Activated T-cell treated with anti-CD3 and anti-CD28 coated beads, Interleukin-2, amount 50 U/mL, for 72 hours (primary cell): Measurements from ENCODE around the gene LTBP1. TPM values are rescaled to one million over a fixed set of nuclear protein-coding genes. Genes with fewer than 3 reads are reported as not detected.
"Not testable (repeated sequence)": the region's sequence is repeated elsewhere in the genome, so short reads cannot be mapped to it uniquely, and the experiment has no call there.

ENCODE experiments used
- ATAC-seq, 2 donors: fragments of 150-1000 bp; cut with Tn5 transposase; replicated peaks in 1 of 2; 2 replicates each; pipeline ENCODE4 v1.10.0; 2021; ENCODE audit warnings: moderate library complexity in 2 of 2, mild to moderate bottlenecking in 1 of 2
- DNase-seq, 2 donors: peaks; one replicate each; pipeline ENCODE4 v3.0.0; 2021 to 2022; ENCODE audit warnings: mixed read lengths in 1 of 2
- H3K27ac Mint-ChIP-seq: one replicate; pipeline ENCODE4 v1.8.0; 2022; ENCODE audit warnings: mild to moderate bottlenecking, moderate library complexity, mixed read lengths
- H3K27me3 Mint-ChIP-seq: one replicate; pipeline ENCODE4 v1.8.0; 2022; ENCODE audit warnings: low read depth, mixed read lengths
- H3K36me3 Mint-ChIP-seq, 2 donors: one replicate each; pipeline ENCODE4 v1.8.0; 2022; ENCODE audit warnings: mixed read lengths in 2 of 2, mild to moderate bottlenecking in 1 of 2; ENCODE audit not compliant: insufficient read depth in 2 of 2
- H3K4me1 Mint-ChIP-seq: one replicate; pipeline ENCODE4 v1.8.0; 2022; ENCODE audit warnings: low read depth, mixed read lengths
- H3K4me3 Mint-ChIP-seq, 2 donors: one replicate each; pipeline ENCODE4 v1.8.0; 2022; ENCODE audit warnings: mild to moderate bottlenecking in 2 of 2, mixed read lengths in 2 of 2, moderate library complexity in 2 of 2
- H3K9me3 Mint-ChIP-seq, 2 donors: one replicate each; pipeline ENCODE4 v1.8.0; 2022; ENCODE audit warnings: mixed read lengths in 2 of 2
- total RNA-seq, 2 donors: library from RNA; stranded (reverse); gene quantifications; one replicate each; pipeline ENCODE4 v1.2.3, GENCODE V29; 2022

LTBP1 gene
- total RNA-seq, 2 donors from 2014 or later, result 0.50 to 0.67 TPM

- ATAC-seq, DNase-seq, H3K4me3 Mint-ChIP-seq, H3K4me1 Mint-ChIP-seq, H3K27ac Mint-ChIP-seq, H3K9me3 Mint-ChIP-seq, H3K36me3 Mint-ChIP-seq: not testable (repeated sequence)
- H3K27me3 Mint-ChIP-seq, result peaks cover 24% of the 10 kb centered on the region
Measured at GRCh38 chr2:33057307-33058028, 110.7 kb downstream of the LTBP1 start.

GRCh38 chr2:33058716-33059470 lies 112.1 kb downstream of the LTBP1 start:
- Mint-ChIP-seq H3K9me3 (no peaks in the 10 kb centered on the region), H3K27me3 (peaks cover 27% of the 10 kb centered on the region), H3K4me3 (no peak overlapping the region), H3K36me3 (no peaks in the 10 kb centered on the region), H3K4me1 (no peaks in the 10 kb centered on the region), H3K27ac (no peak overlapping the region)
- DNase-seq (no peak), ATAC-seq (no peak)

GRCh38 chr2:33059471-33060156 lies 112.9 kb downstream of the LTBP1 start:
- Mint-ChIP-seq H3K27me3 (peaks cover 27% of the 10 kb centered on the region), H3K4me3 (no peak overlapping the region), H3K36me3 (no peaks in the 10 kb centered on the region), H3K9me3 (no peaks in the 10 kb centered on the region), H3K4me1 (no peaks in the 10 kb centered on the region), H3K27ac (no peak overlapping the region)
- no peak for DNase-seq
- no peak for ATAC-seq

GRCh38 chr2:33060405-33060804 lies 113.7 kb downstream of the LTBP1 start:
- ATAC-seq (no peak), DNase-seq (no peak)
- Mint-ChIP-seq H3K36me3 (no peaks in the 10 kb centered on the region), H3K9me3 (no peaks in the 10 kb centered on the region), H3K27me3 (peaks cover 33% of the 10 kb centered on the region), H3K27ac (no peak overlapping the region), H3K4me1 (no peaks in the 10 kb centered on the region), H3K4me3 (no peak overlapping the region)

GRCh38 chr2:33062665-33063250 lies 116.0 kb downstream of the LTBP1 start:
- Mint-ChIP-seq H3K4me3 (no peak overlapping the region), H3K4me1 (no peaks in the 10 kb centered on the region), H3K36me3 (no peaks in the 10 kb centered on the region), H3K27ac (no peak overlapping the region), H3K9me3 (no peaks in the 10 kb centered on the region), H3K27me3 (peaks cover 35% of the 10 kb centered on the region)
- DNase-seq (no peak), ATAC-seq (no peak)

- Mint-ChIP-seq H3K27ac (no peak overlapping the region), H3K27me3 (peaks cover 31% of the 10 kb centered on the region), H3K4me3 (no peak overlapping the region), H3K36me3 (no peaks in the 10 kb centered on the region), H3K4me1 (peaks cover 5% of the 10 kb centered on the region), H3K9me3 (no peaks in the 10 kb centered on the region)
- ATAC-seq (no peak), DNase-seq (no peak)
Measured at GRCh38 chr2:33064349-33064801, 117.6 kb downstream of the LTBP1 start.

GRCh38 chr2:33067598-33067997 lies 120.8 kb downstream of the LTBP1 start:
- no peak overlapping the region for H3K27ac Mint-ChIP-seq
- peaks cover 25% of the 10 kb centered on the region for H3K4me1 Mint-ChIP-seq
- H3K4me3 Mint-ChIP-seq, result no peak overlapping the region
- no peaks in the 10 kb centered on the region for H3K36me3 Mint-ChIP-seq
- H3K27me3 Mint-ChIP-seq, result peaks cover 33% of the 10 kb centered on the region
- peaks cover 0 to 4% of the 10 kb centered on the region in 2 donors for H3K9me3 Mint-ChIP-seq
- no peak for DNase-seq
- ATAC-seq, result no peak

GRCh38 chr2:33068261-33068660 lies 121.5 kb downstream of the LTBP1 start:
- Mint-ChIP-seq H3K4me1 (peaks cover 25% of the 10 kb centered on the region), H3K27ac (no peak overlapping the region), H3K36me3 (no peaks in the 10 kb centered on the region), H3K9me3 (peaks cover 0 to 4% of the 10 kb centered on the region in 2 donors), H3K27me3 (peaks cover 37% of the 10 kb centered on the region), H3K4me3 (no peak overlapping the region)
- DNase-seq, result no peak
- no peak for ATAC-seq

- Mint-ChIP-seq H3K9me3 (peaks cover 0 to 4% of the 10 kb centered on the region in 2 donors), H3K27ac (peak overlapping the region; percentile 57), H3K27me3 (peaks cover 35% of the 10 kb centered on the region), H3K36me3 (no peaks in the 10 kb centered on the region), H3K4me3 (peak overlapping the region in 1 of 2 donors; percentile 57), H3K4me1 (peaks cover 25% of the 10 kb centered on the region)
- peak; percentile 71 to 73 for DNase-seq
- peak; percentile 97 to 99 for ATAC-seq
Measured at GRCh38 chr2:33069894-33070651, 123.3 kb downstream of the LTBP1 start.

GRCh38 chr2:33071591-33071990 lies 124.8 kb downstream of the LTBP1 start:
- ATAC-seq, result no peak
- H3K9me3 Mint-ChIP-seq, result peaks cover 0 to 4% of the 10 kb centered on the region in 2 donors
- no peak overlapping the region for H3K4me3 Mint-ChIP-seq
- H3K4me1 Mint-ChIP-seq, result peaks cover 25% of the 10 kb centered on the region
- no peaks in the 10 kb centered on the region for H3K36me3 Mint-ChIP-seq
- no peak overlapping the region for H3K27ac Mint-ChIP-seq
- H3K27me3 Mint-ChIP-seq, result peaks cover 29% of the 10 kb centered on the region
- no peak for DNase-seq

- DNase-seq (no peak), ATAC-seq (no peak)
- H3K36me3 Mint-ChIP-seq, result no peaks in the 10 kb centered on the region
- H3K4me3 Mint-ChIP-seq, result no peak overlapping the region
- peaks cover 25% of the 10 kb centered on the region for H3K4me1 Mint-ChIP-seq
- peaks cover 0 to 4% of the 10 kb centered on the region in 2 donors for H3K9me3 Mint-ChIP-seq
- H3K27ac Mint-ChIP-seq, result no peak overlapping the region
- peaks cover 29% of the 10 kb centered on the region for H3K27me3 Mint-ChIP-seq
Measured at GRCh38 chr2:33072614-33073013, 125.9 kb downstream of the LTBP1 start.

- peaks cover 25% of the 10 kb centered on the region for H3K4me1 Mint-ChIP-seq
- peaks cover 0 to 4% of the 10 kb centered on the region in 2 donors for H3K9me3 Mint-ChIP-seq
- no peak overlapping the region for H3K4me3 Mint-ChIP-seq
- no peak for ATAC-seq
- DNase-seq, result no peak
- H3K36me3 Mint-ChIP-seq, result no peaks in the 10 kb centered on the region
- no peak overlapping the region for H3K27ac Mint-ChIP-seq
- peaks cover 29% of the 10 kb centered on the region for H3K27me3 Mint-ChIP-seq
Measured at GRCh38 chr2:33073018-33073417, 126.3 kb downstream of the LTBP1 start.
